ENCODE measurements around the gene BLTP3B.

BLTP3B gene

GRCh38 chr12:100159391-100160104, 16.9 kb upstream of the BLTP3B start:
- no peak for DNase-seq

- DNase-seq = no peak
Observed at GRCh38 chr12:100158535-100158934, 15.9 kb upstream of the BLTP3B start.

GRCh38 chr12:100157427-100157821, 14.8 kb upstream of the BLTP3B start:
- no peak for DNase-seq

GRCh38 chr12:100156731-100157426, 14.2 kb upstream of the BLTP3B start:
- DNase-seq = no peak

- peak in 5 of 14 donors; percentile 3 to 15 (median 5) for DNase-seq
Observed at GRCh38 chr12:100154474-100155247, 12.0 kb upstream of the BLTP3B start.

- DNase-seq = no peak
Observed at GRCh38 chr12:100153131-100153530, 10.5 kb upstream of the BLTP3B start.

GRCh38 chr12:100151769-100152168, 9.1 kb upstream of the BLTP3B start:
- no peak for DNase-seq

- DNase-seq = no peak
Observed at GRCh38 chr12:100146252-100146651, 3.6 kb upstream of the BLTP3B start.

- DNase-seq = no peak
Observed at GRCh38 chr12:100145643-100146042, 3.0 kb upstream of the BLTP3B start.

GRCh38 chr12:100141998-100142850, 450 bp downstream of the BLTP3B start:
- peak in 12 of 14 donors; percentile 36 to 86 (median 64) for DNase-seq

GRCh38 chr12:100141666-100141997, 1.0 kb downstream of the BLTP3B start:
- DNase-seq = peak in 1 of 14 donors; percentile 35

- no peak for DNase-seq
Observed at GRCh38 chr12:100138803-100139098, 3.9 kb downstream of the BLTP3B start.

- peak in 7 of 14 donors; percentile 13 to 48 (median 37) for DNase-seq
Observed at GRCh38 chr12:100138048-100138802, 4.4 kb downstream of the BLTP3B start.

- DNase-seq = no peak
Observed at GRCh38 chr12:100133200-100133599, 9.5 kb downstream of the BLTP3B start.

- DNase-seq = peak in 1 of 14 donors; percentile 10
Observed at GRCh38 chr12:100128512-100128908, 14.2 kb downstream of the BLTP3B start.

- no peak for DNase-seq
Observed at GRCh38 chr12:100127766-100128511, 14.7 kb downstream of the BLTP3B start.

GRCh38 chr12:100123316-100124095, 19.2 kb downstream of the BLTP3B start:
- DNase-seq = no peak

- no peak for DNase-seq
Observed at GRCh38 chr12:100120355-100120754, 22.3 kb downstream of the BLTP3B start.

- no peak for DNase-seq
Observed at GRCh38 chr12:100115291-100115690, 27.4 kb downstream of the BLTP3B start.

- no peak for DNase-seq
Observed at GRCh38 chr12:100114574-100114973, 28.1 kb downstream of the BLTP3B start.

Data from C1 segment of cervical spinal cord (tissue), 14 donors.